GM10266 (cell line): ENCODE measurements around the gene NBEAL1.

Experiments
- DNase-seq: peaks from one replicate; pipeline ENCODE4 v3.0.0; 2012; ENCODE audit errors: extremely low spot score
- CTCF ChIP-seq: IDR thresholded peaks from 2 replicates; pipeline ENCODE4 v1.5.1; 2012; ENCODE audit warnings: mild to moderate bottlenecking, low read depth; ENCODE audit not compliant: control insufficient read depth, insufficient read depth; ENCODE audit errors: missing control alignments

The NBEAL1 gene

DNA sequence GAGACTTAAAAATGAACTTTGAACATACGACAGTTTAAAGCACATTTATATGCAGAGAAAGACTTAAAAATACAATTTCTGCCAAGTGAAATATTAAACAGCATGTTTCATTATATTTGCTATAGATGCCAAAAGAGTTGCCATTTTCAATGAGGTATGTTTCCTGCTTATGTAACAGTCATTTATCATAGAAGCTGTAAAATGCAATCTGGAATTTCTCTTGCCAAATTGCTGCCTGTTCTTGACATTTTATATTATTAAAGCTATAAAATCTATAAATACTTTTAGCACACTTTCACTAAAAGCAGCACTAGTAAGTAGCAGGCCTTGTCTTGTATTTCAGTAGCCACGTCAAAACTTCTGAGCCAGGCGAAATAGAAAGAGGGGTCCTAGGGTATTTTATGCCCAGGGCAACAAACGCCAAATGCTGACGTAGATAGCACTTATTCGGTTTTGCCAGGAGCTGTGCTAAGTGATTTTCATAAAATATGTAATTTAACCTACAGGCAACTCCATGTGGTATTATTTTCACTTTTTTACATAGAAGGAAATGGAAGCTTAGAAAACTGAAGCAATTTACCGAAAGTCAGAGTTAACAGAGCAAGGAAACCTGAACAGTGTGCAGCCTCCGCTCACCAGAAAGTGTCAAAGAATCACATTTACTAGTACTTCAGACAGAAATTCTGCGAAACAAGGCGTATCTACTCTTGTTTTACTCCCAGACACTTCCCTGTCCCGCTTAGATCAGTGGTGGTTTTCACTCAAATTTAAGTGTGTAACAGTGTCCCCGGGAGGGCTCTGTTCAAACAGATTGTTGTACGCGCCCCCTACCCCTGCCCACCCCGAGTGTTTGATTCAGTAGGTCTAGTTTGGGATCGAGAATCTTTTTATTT is 222.9 kb downstream of the NBEAL1 start:
- no peak for DNase-seq
- no peak for TF ChIP-seq CTCF

DNA sequence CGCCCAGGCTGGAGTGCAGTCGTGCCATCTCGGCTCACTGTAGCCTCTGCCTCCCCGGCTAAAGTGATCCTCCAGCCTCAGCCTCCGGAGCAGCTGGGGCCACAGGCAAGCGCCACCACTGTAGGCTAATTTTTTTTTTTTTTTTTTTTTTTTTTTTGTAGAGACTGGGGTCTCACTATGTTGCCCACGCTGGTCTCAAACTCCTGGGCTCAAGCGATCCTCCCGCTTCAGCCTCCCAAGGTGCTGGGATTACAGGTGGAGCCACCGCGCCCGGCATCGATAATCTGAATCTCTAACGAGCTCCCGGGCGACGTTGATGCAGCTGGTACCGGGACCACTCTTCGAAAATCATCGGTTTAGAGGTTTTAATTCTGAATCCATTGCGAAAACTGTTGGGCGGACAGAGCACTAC is 223.6 kb downstream of the NBEAL1 start:
- no peak for DNase-seq

GRCh38 chr2:203238704-203239526 is 224.2 kb downstream of the NBEAL1 start, which contains the start of gene CYP20A1:
Gene CYP20A1 (plus strand): TSS chr2:203239018. CDS start chr2:203239063, 45 bp downstream.
- peak; percentile 40 for TF ChIP-seq CTCF
- peak; percentile 88 for DNase-seq

More for the DNA sequence above, 223.6 kb downstream of the NBEAL1 start:
- no peak for TF ChIP-seq CTCF

GRCh38 chr2:203240491-203240890 is 225.8 kb downstream of the NBEAL1 start:
- no peak for DNase-seq
- TF ChIP-seq CTCF, result no peak

- no peak for DNase-seq
- TF ChIP-seq CTCF, result no peak
These were observed 227.8 kb downstream of the NBEAL1 start for GRCh38 chr2:203242518-203242917.

DNA sequence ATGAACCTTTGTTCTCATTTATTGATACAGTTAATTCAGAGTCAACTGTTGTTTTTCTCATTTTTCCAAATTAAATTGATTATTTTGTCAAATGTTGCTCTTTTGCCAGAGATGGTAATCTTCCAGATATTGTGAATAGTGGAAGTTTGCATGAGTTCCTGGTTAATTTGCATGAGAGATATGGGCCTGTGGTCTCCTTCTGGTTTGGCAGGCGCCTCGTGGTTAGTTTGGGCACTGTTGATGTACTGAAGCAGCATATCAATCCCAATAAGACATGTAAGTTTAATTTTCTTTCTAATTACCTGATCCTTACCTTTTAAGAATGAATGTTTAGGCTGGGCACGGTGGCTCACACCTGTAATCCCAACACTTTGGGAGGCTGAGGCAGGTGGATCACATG is 232.0 kb downstream of the NBEAL1 start:
- DNase-seq, result no peak
- TF ChIP-seq CTCF, result no peak
